Measurements from ENCODE around the gene SIAE. TPM values are rescaled to one million over a fixed set of nuclear protein-coding genes. Genes with fewer than 3 reads are reported as not detected.

The SIAE gene
- total RNA-seq, 1 experiment from 2014 or later, result 5.6 TPM

DNA sequence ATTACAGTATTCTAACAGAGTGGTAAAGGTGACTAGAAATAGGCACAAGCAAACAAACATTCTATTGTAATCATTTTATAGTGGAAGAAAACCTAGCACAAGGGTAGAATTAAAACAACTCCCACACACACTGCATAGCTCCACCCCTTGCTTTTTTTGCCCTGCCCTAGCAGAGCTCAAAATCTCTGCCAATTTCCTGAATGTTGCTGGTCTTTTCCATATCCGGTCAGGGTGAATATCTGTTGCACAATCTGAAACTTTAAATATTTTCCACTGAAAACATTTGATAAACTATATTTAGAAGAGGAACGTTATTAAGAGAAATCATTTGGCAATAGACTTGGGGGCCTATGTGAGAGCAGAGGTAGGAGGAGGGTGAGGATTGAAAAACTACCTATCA, 2.8 kb upstream of the SIAE start:
- Mint-ChIP-seq H3K36me3 (ENCODE audit: insufficient read depth in 1 of 3, low read depth in 3 of 3) (no peaks in the 10 kb centered on the region), H3K9me3 (no peaks in the 10 kb centered on the region), H3K4me3 (no peak overlapping the region), H3K27me3 (ENCODE audit: low read depth) (peaks cover 12% of the 10 kb centered on the region), H3K4me1 (peaks cover 7 to 14% of the 10 kb centered on the region in 2 experiments), H3K27ac (no peak overlapping the region)
- no peak overlapping the region for H4K91ac ChIP-seq (ENCODE audit: insufficient read length, low read depth, low read length)
- H3K4me1 ChIP-seq (ENCODE audit: insufficient read depth, low read length), result no peaks in the 10 kb centered on the region
- peaks cover 6% of the 10 kb centered on the region for H3K27me3 ChIP-seq (ENCODE audit: insufficient read depth, low read length)
- H2BK120ac ChIP-seq (ENCODE audit: low read depth, low read length, poor library complexity, severe bottlenecking), result no peak overlapping the region
- no peak overlapping the region for H3K4ac ChIP-seq (ENCODE audit: low read depth, low read length)
- no peak overlapping the region for H2BK20ac ChIP-seq (ENCODE audit: low read depth, low read length, poor library complexity, severe bottlenecking)
- H3T11ph ChIP-seq (ENCODE audit: low read length), result no peak overlapping the region
- no peak overlapping the region for H3K56ac ChIP-seq (ENCODE audit: insufficient read length, low read depth, low read length)
- no peak overlapping the region for H3K27ac ChIP-seq (ENCODE audit: insufficient read length, low read depth, low read length)
- no peak overlapping the region for H2AFZ ChIP-seq (ENCODE audit: low read length)
- no peak overlapping the region for H3K4me2 ChIP-seq (ENCODE audit: insufficient read depth, insufficient read length, low read length)
- H3K18ac ChIP-seq (ENCODE audit: insufficient read length, low read depth, low read length), result no peak overlapping the region
- no peak overlapping the region for H2BK15ac ChIP-seq (ENCODE audit: low read depth, low read length)
- no peak for DNase-seq
- no peaks in the 10 kb centered on the region for H4K20me1 ChIP-seq (ENCODE audit: control insufficient read depth, insufficient read depth, insufficient read length)
- H3K9ac ChIP-seq (ENCODE audit: extremely low read depth, insufficient read length, low read length), result no peak overlapping the region
- no peak overlapping the region for H2BK12ac ChIP-seq (ENCODE audit: insufficient read length, low read depth, low read length)
- H3K23ac ChIP-seq (ENCODE audit: insufficient read length, low read depth, low read length), result no peak overlapping the region
- H2AK5ac ChIP-seq (ENCODE audit: insufficient read length, low read length), result no peak overlapping the region
- WGBS (ENCODE audit: extremely low coverage, insufficient read length, low lambda C conversion rate), result no CpG with 5 or more reads among the region's 2 CpGs
- no peaks in the 10 kb centered on the region for H3K9me3 ChIP-seq (ENCODE audit: control insufficient read depth, low read depth, low read length)
- H3K79me1 ChIP-seq (ENCODE audit: insufficient read depth, low read depth, low read length, poor library complexity, severe bottlenecking), result no peaks in the 10 kb centered on the region
- H3K14ac ChIP-seq (ENCODE audit: insufficient read depth, low read length), result no peak overlapping the region
- no peak overlapping the region for H4K5ac ChIP-seq (ENCODE audit: insufficient read length, low read depth, low read length)
- no peak overlapping the region for H4K8ac ChIP-seq (replicated peaks; ENCODE audit: insufficient read length, low read depth, low read length)
- no peaks in the 10 kb centered on the region for H3K79me2 ChIP-seq (ENCODE audit: insufficient read depth, low read length)
- peaks cover 12% of the 10 kb centered on the region for H3K23me2 ChIP-seq (ENCODE audit: insufficient read length, low read depth, low read length, poor library complexity, severe bottlenecking)
- TF ChIP-seq, protein P1, sequence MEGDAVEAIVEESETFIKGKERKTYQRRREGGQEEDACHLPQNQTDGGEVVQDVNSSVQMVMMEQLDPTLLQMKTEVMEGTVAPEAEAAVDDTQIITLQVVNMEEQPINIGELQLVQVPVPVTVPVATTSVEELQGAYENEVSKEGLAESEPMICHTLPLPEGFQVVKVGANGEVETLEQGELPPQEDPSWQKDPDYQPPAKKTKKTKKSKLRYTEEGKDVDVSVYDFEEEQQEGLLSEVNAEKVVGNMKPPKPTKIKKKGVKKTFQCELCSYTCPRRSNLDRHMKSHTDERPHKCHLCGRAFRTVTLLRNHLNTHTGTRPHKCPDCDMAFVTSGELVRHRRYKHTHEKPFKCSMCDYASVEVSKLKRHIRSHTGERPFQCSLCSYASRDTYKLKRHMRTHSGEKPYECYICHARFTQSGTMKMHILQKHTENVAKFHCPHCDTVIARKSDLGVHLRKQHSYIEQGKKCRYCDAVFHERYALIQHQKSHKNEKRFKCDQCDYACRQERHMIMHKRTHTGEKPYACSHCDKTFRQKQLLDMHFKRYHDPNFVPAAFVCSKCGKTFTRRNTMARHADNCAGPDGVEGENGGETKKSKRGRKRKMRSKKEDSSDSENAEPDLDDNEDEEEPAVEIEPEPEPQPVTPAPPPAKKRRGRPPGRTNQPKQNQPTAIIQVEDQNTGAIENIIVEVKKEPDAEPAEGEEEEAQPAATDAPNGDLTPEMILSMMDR (conservative IDR thresholded peaks at IDR 0.05), result no peak
- H2BK5ac ChIP-seq (ENCODE audit: insufficient read length, low read length), result no peak overlapping the region
